Aorta (tissue), 5 donors: ENCODE results near the gene ASTN1. TPM values are rescaled to one million over a fixed set of nuclear protein-coding genes. Genes with fewer than 3 reads are reported as not detected.

Experiments
- ATAC-seq: fragments of 200-7000 bp; cut with Tn5 transposase; one replicate; pipeline ENCODE4 v1.9.1; 2022; ENCODE audit warnings: moderate library complexity; ENCODE audit not compliant: low FRiP score
- DNase-seq, 2 donors: peaks; one replicate each; pipeline ENCODE4 v3.0.0-alpha.2; 2020
- H3K27ac ChIP-seq, 2 donors: one replicate each; pipeline ENCODE4 v1.5.1; 2013; ENCODE audit warnings: low read length in 2 of 2, mild to moderate bottlenecking in 2 of 2, moderate library complexity in 2 of 2, control low read depth in 1 of 2, inconsistent platforms in 1 of 2, low read depth in 1 of 2
- H3K27me3 ChIP-seq, 2 donors: one replicate each; pipeline ENCODE4 v1.6.1; 2013; ENCODE audit warnings: control low read depth in 1 of 2, low read length in 1 of 2, mild to moderate bottlenecking in 1 of 2, moderate library complexity in 1 of 2; ENCODE audit not compliant: insufficient read depth in 2 of 2, control insufficient read depth in 1 of 2
- H3K36me3 ChIP-seq, 2 donors: one replicate each; pipeline ENCODE4 v1.6.1; 2013; ENCODE audit warnings: control low read depth in 1 of 2, low read length in 1 of 2, mild to moderate bottlenecking in 1 of 2; ENCODE audit not compliant: insufficient read depth in 2 of 2, control insufficient read depth in 1 of 2
- H3K4me1 ChIP-seq, 2 donors: one replicate each; pipeline ENCODE4 v1.6.1; 2013; ENCODE audit warnings: low read length in 2 of 2, control low read depth in 1 of 2, mild to moderate bottlenecking in 1 of 2, moderate library complexity in 1 of 2; ENCODE audit not compliant: insufficient read depth in 2 of 2, control insufficient read depth in 1 of 2
- H3K4me3 ChIP-seq, 2 donors: one replicate each; pipeline ENCODE4 v1.5.1; 2013; ENCODE audit warnings: low read length in 2 of 2, control low read depth in 1 of 2, mild to moderate bottlenecking in 1 of 2
- H3K9me3 ChIP-seq: one replicate; pipeline ENCODE4 v1.6.1; 2013; ENCODE audit warnings: mild to moderate bottlenecking, low read length; ENCODE audit not compliant: control insufficient read depth
- WGBS, 2 donors: extraction: QIAGEN DNeasy Blood & Tissue Kit; methylation state at CpG; one replicate each; pipeline ENCODE4 v1.1.7; 2013; 5-methylcytosine and 5-hydroxymethylcytosine counted together
- intact Hi-C, 2 donors: fragments of 100-400 bp; cut with DNase I; formaldehyde crosslinking; loops; one replicate each; pipeline versions ENCODE4 v1.14.2 to v1.15.0; 2022
- polyA plus RNA-seq, 2 donors: library from polyadenylated mRNA; stranded (reverse); fragments of 200-250 nt; gene quantifications; one replicate each; pipeline ENCODE4 v1.2.3, GENCODE V29; 2013
- total RNA-seq, 2 donors: library from RNA; stranded (reverse); fragmentation: NEBNext Ultra II Directional; extraction: Animal tissue kit (Norgen Biotek cat#: 25700); gene quantifications; one replicate each; pipeline ENCODE4 v1.2.1, GENCODE V29; 2021
- donor health status: healthy with polysubstance abuse.
- donor health status: Bipolar disorder and iron deficiency.
- donor health status: DM: no; HTN: no; CAD: no.
- donor health status: DM: no; HTN: no; CAD: no.
- donor health status: DM: yes; HTN: yes; CAD: no.

Gene ASTN1
- total and polyA plus RNA-seq, 4 donors: 0.06 to 0.33 TPM; not detected in 2

DNA sequence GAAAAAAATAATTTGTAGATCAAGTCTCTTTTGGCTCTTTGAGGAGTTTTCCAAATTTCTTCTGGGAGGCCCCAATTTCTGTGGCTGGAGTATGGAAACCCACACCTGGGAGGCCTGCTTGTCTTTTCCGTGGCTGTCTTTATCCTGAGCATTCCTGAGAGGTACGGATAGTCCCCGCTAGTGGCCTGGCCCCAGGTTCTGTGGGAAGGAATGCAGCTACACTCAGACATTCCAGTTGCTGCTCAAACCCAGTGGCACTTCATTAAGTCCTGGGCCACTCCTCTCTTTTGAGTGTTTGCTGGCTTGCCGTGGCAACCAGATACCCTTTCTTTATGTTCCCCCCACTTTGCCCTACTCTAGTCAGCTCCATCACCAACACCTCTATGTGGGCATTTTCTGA, 310.4 kb downstream of the ASTN1 start:
- ATAC-seq (no peak), DNase-seq (no peak)
- intact Hi-C loops: no loop called here
- Histone ChIP-seq H3K36me3 (no peaks in the 10 kb centered on the region), H3K27ac (no peak overlapping the region), H3K9me3 (no peaks in the 10 kb centered on the region), H3K4me3 (no peak overlapping the region), H3K4me1 (no peaks in the 10 kb centered on the region), H3K27me3 (no peaks in the 10 kb centered on the region)
- 91% methylated on average over 4 of the region's 4 CpGs for WGBS, 2 donors

DNA sequence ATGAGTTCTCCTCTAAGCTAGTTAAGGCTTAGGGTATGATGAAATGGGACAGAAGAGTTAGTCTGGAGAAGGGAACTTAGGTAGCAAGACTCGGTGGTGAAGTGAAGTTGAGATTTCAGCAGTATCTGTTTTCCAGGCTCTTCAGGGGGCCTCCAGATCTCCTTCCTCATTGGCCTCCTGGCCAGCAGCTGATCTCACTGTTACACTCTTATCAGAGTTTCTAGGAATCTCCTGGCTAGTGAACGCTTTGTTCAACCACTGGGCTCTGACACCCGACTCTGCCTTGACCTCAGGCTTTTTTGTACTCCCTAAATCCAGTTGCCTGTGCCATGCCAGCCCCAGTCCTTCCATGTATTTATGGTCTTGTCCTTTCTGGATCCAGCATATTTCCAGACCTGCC, 311.0 kb downstream of the ASTN1 start:
- Histone ChIP-seq H3K27ac (no peak overlapping the region), H3K4me1 (no peaks in the 10 kb centered on the region), H3K36me3 (no peaks in the 10 kb centered on the region), H3K9me3 (no peaks in the 10 kb centered on the region), H3K27me3 (no peaks in the 10 kb centered on the region), H3K4me3 (no peak overlapping the region)
- 57 to 58% methylated on average over 3 of the region's 3 CpGs for WGBS, 2 donors
- intact Hi-C loops: no loop called here
- DNase-seq: no peak
- no peak for ATAC-seq

DNA sequence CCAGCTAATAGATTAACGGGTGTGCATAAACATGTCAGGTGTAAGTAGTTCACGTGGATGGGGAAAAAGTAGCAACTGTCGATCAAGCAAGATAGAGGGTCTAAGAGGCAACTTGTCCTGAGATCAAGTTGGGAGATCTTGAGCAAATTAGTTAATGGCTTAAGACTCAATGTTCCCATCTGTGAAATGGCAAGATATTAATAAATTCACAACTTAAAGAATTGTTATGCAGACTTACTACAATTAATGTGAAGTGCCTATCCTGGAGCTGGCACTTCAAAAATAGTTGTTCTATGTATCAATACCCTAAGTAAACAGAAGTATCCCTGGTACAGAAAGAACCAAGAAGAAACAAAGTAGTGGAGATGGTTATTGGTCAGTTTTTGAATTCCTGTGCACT, 312.4 kb downstream of the ASTN1 start:
- no peak for DNase-seq
- ATAC-seq: no peak
- intact Hi-C loops: no loop called here
- Histone ChIP-seq H3K36me3 (no peaks in the 10 kb centered on the region), H3K27ac (no peak overlapping the region), H3K4me3 (no peak overlapping the region), H3K9me3 (no peaks in the 10 kb centered on the region), H3K27me3 (no peaks in the 10 kb centered on the region), H3K4me1 (no peaks in the 10 kb centered on the region)
- WGBS, 2 donors: 93% methylated on average over 3 of the region's 3 CpGs

DNA sequence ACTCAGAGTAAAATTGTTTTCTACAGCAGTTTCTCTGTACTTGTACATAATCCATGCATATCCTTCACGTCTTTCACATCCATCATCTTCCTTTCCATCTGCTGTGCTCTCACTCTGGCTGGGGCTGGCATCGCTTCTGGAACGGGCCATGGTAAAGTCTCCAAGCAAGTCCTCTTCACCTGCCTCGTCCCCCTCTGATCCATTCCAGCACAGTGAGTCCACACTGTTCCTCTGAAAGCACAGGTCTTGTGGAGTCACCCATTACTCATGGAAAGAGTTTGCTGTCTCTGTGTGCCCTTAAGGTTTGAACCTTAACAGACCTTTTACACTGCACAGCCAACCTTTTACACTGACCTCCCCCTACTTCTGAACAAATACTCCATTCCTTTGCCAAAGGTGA, 313.6 kb downstream of the ASTN1 start:
- H3K4me3 ChIP-seq: no peak overlapping the region
- no peaks in the 10 kb centered on the region for H3K27me3 ChIP-seq
- H3K4me1 ChIP-seq: no peaks in the 10 kb centered on the region
- H3K36me3 ChIP-seq: no peaks in the 10 kb centered on the region
- H3K9me3 ChIP-seq: no peaks in the 10 kb centered on the region
- 91 to 94% methylated on average over 4 of the region's 4 CpGs for WGBS, 2 donors
- DNase-seq: no peak
- no peak overlapping the region for H3K27ac ChIP-seq
- ATAC-seq: no peak
- intact Hi-C loops: no loop called here

DNA sequence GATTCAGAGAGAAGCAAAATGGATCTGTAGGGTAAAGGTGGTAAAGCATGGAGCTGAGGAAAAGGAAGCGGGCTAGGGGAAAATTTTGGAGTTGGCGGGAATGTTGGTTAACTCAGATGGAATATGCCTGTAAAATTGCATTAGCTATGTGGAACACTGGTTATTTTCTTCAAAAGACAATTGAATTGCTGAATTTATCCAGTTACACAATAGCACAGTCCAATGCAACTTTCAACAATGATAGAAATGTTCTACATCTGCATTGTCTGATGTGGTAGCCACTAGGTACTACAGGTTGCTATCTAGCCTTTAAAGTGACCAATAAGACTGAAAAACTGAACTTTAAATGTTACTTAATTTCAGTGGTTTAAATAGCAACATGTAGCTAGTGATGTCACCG, 315.2 kb downstream of the ASTN1 start:
- intact Hi-C loops: loop anchor here (10.0 kb wide), 2 partner anchors 154 to 1694 kb away; no protein-coding TSS in a partner anchor
- H3K36me3 ChIP-seq: no peaks in the 10 kb centered on the region
- WGBS, 2 donors: 96 to 97% methylated on average over 3 of the region's 3 CpGs
- H3K4me1 ChIP-seq: no peaks in the 10 kb centered on the region
- H3K27me3 ChIP-seq: no peaks in the 10 kb centered on the region
- H3K9me3 ChIP-seq: no peaks in the 10 kb centered on the region
- H3K27ac ChIP-seq: no peak overlapping the region
- no peak for ATAC-seq
- H3K4me3 ChIP-seq: no peak overlapping the region
- DNase-seq: no peak

DNA sequence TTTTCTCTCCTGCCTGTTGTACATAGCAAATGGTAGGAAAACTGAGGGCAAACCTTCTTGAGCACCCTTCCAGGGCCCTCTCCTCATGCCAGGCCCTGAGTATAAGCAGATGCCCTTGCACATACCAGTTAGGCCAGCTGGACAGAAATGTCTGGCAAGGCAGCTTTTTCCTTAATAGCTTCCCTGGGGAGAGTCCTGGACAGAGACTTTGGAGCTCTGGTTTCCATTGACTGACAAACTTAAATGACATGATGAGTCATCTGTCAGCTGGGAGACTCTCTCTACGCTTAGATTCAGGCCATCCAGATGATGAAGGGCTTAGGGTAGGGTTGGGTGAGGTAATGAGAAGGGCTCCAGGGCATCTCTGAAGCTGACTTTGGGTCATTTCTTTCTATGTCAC, 317.5 kb downstream of the ASTN1 start:
- Histone ChIP-seq H3K9me3 (no peaks in the 10 kb centered on the region), H3K36me3 (no peaks in the 10 kb centered on the region), H3K27ac (no peak overlapping the region), H3K4me3 (no peak overlapping the region), H3K4me1 (no peaks in the 10 kb centered on the region), H3K27me3 (no peaks in the 10 kb centered on the region)
- DNase-seq (no peak), ATAC-seq (no peak)
- intact Hi-C loops: loop anchor here (10.0 kb wide), 2 partner anchors 152 to 1692 kb away; no protein-coding TSS in a partner anchor
- WGBS, 2 donors: 7 to 10% methylated on average over 1 of the region's 1 CpG

DNA sequence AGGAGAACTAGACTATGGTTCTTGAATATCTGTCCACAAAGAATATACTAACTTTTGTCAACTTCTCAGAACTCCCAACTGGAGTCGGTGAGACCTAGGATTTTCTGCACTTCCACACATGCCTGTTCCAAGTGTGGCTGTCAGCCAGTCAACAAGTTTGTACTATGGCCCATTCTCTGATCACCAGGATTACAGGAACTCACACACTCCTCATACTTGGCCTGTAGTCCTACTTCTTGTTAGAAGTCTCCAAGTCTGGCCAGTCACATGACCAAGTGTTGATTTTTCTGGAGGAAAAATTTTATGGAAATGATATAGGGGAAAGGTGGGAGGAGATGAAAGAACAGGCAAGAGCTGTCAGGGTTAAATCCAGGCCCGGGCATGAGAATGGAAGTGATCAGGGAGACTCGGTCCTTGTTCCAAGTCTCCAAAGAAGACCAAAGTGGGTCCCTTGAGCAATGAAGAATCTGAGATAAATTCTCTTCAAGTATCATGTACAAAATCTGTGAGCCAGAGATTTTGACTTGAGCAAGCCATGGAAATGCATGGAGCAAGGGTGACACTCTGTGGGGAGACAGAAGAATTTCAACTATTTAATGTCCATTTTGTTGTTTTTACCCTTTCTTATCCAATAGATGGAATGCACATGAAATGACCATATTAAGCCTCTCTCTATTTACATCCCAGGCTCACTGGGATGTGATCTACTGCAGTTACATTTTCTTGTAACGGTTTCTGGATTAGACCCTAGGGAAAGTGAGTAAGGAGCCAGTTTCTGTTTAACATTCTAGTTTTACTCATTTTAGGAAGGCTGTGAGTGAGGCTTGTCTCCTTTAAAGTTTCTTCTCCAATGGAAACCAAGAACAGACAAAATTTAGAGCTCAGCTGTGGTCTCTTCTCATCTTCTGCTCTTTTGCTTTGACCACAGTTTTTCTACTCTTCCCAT, 320.9 kb downstream of the ASTN1 start:
- intact Hi-C loops: loop anchor here (1.0 to 10.0 kb wide), 8 partner anchors 149 to 1691 kb away; no protein-coding TSS in a partner anchor
- no peaks in the 10 kb centered on the region for H3K4me1 ChIP-seq
- no peaks in the 10 kb centered on the region for H3K27me3 ChIP-seq
- H3K36me3 ChIP-seq: no peaks in the 10 kb centered on the region
- peak in 1 of 2 donors; percentile 50 for DNase-seq
- no peaks in the 10 kb centered on the region for H3K9me3 ChIP-seq
- no peak overlapping the region for H3K4me3 ChIP-seq
- 1 to 4% methylated on average over 4 of the region's 4 CpGs for WGBS, 2 donors
- peak; percentile 76 for ATAC-seq
- no peak overlapping the region for H3K27ac ChIP-seq

DNA sequence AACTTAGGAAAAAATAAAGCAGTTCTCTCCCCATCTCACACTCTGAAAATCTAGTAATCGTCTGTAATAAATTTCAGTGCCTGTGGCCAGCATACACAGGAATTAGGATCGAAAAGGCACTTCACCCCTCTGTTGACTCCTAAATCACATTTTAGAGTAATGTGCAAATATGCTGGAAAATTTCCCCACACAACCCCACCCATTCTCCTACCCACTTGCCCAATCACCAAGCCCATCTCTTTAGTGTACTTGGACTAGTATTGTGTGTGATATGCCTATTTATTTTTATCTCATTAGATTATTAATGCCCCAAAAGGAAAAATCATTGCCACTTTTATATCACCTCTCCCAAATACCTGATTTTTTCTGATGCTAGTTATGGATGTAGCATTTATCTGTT, 323.3 kb downstream of the ASTN1 start:
- WGBS, 2 donors: 69 to 77% methylated on average over 2 of the region's 2 CpGs
- H3K36me3 ChIP-seq: no peaks in the 10 kb centered on the region

DNA sequence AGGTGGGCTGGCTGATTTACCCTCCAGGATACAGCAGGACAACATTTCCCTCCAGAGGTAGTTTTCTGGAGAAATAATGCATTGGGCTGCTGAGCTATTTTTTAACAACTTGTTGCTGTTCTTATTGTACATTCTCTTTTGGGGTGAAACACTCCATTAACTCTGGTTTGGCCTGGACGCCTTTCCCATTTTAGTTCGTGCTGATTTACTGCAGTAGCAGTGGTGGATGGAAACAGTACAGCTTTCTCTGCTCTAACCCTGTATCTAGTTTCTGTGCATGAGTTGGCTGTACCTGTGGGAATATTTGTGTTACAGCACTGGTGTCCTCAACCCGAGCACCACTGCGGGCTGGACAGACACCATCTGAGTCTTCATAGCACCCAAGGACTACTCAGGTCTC, 325.3 kb downstream of the ASTN1 start:
- ATAC-seq (no peak), DNase-seq (no peak)
- WGBS, 2 donors: 96% methylated on average over 4 of the region's 4 CpGs
- Histone ChIP-seq H3K27me3 (no peaks in the 10 kb centered on the region), H3K9me3 (no peaks in the 10 kb centered on the region), H3K36me3 (no peaks in the 10 kb centered on the region), H3K27ac (no peak overlapping the region), H3K4me1 (no peaks in the 10 kb centered on the region), H3K4me3 (no peak overlapping the region)
- intact Hi-C loops: no loop called here

More for the DNA sequence above, 323.3 kb downstream of the ASTN1 start:
- no peak overlapping the region for H3K27ac ChIP-seq
- no peaks in the 10 kb centered on the region for H3K27me3 ChIP-seq
- H3K4me1 ChIP-seq: no peaks in the 10 kb centered on the region
- H3K9me3 ChIP-seq: no peaks in the 10 kb centered on the region
- no peak for ATAC-seq
- no peak overlapping the region for H3K4me3 ChIP-seq
- DNase-seq: no peak
- intact Hi-C loops: loop anchor here (5.0 to 10.0 kb wide), 6 partner anchors 146 to 1689 kb away; no protein-coding TSS in a partner anchor
